ENCODE results near the gene PAK4. TPM values are rescaled to one million over a fixed set of nuclear protein-coding genes. Genes with fewer than 3 reads are reported as not detected.

The PAK4 gene
- total and polyA plus RNA-seq, 10 of the 15 experiments (the other 5 are each of a cell fraction or from before 2014, with no cell fraction given), result 0.08 to 19.3 (median 5.9) TPM

DNA sequence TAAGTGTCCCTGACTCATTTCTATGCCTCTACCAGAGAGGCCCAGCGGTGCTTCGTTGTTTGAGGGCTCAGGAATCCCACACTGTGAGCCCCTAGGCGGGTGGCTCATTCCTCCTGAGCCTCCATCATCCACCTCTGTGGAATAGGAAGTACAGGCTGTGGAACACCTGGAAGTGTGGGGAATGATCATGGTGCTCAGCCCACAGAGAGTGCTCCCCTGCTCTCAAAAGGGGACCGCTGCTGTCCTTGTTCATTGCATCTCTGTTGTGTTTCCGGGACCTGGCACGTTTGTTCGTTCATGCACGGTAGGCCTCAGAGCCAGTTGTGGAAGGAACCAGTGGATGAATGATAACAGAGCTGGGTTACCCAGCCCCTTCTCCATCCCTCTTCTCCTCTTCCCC, 40.2 kb upstream of the PAK4 start (continued):
- no peak for TF ChIP-seq NFYB (IDR thresholded peaks at IDR 0.05; ENCODE audit: insufficient read depth, low read depth, low read length)
- no peak for TF ChIP-seq SREBF1 (IDR thresholded peaks at IDR 0.05; ENCODE audit: low read length)
- no peak for TF ChIP-seq STAT3 (IDR thresholded peaks at IDR 0.05; ENCODE audit: low read depth, low read length)
- no peak for TF ChIP-seq RUNX3 (IDR thresholded peaks at IDR 0.05; ENCODE audit: low read length)
- TF ChIP-seq POLR2AphosphoS5 (IDR thresholded peaks at IDR 0.05; ENCODE audit: low read length), result no peak
- no peak for TF ChIP-seq SIX5 (IDR thresholded peaks at IDR 0.05; ENCODE audit: low read depth, low read length, severe bottlenecking)
- no peak for TF ChIP-seq RCOR1 (conservative IDR thresholded peaks at IDR 0.05; ENCODE audit: low read depth, low read length)
- no peak for TF ChIP-seq EGR1 (IDR thresholded peaks at IDR 0.05; ENCODE audit: borderline replicate concordance in 1 of 2, low read depth in 2 of 2, low read length in 2 of 2)
- TF ChIP-seq, protein P1, sequence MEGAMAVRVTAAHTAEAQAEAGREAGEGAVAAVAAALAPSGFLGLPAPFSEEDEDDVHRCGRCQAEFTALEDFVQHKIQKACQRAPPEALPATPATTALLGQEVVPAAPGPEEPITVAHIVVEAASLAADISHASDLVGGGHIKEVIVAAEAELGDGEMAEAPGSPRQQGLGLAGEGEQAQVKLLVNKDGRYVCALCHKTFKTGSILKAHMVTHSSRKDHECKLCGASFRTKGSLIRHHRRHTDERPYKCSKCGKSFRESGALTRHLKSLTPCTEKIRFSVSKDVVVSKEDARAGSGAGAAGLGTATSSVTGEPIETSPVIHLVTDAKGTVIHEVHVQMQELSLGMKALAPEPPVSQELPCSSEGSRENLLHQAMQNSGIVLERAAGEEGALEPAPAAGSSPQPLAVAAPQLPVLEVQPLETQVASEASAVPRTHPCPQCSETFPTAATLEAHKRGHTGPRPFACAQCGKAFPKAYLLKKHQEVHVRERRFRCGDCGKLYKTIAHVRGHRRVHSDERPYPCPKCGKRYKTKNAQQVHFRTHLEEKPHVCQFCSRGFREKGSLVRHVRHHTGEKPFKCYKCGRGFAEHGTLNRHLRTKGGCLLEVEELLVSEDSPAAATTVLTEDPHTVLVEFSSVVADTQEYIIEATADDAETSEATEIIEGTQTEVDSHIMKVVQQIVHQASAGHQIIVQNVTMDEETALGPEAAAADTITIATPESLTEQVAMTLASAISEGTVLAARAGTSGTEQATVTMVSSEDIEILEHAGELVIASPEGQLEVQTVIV (IDR thresholded peaks at IDR 0.05; ENCODE audit: borderline replicate concordance, partially characterized antibody), result no peak
- no peak for TF ChIP-seq FOS (IDR thresholded peaks at IDR 0.05; ENCODE audit: borderline replicate concordance, extremely low read depth, insufficient read length)
- TF ChIP-seq CHD2 (IDR thresholded peaks at IDR 0.05; ENCODE audit: borderline replicate concordance, low read depth, low read length), result no peak

DNA sequence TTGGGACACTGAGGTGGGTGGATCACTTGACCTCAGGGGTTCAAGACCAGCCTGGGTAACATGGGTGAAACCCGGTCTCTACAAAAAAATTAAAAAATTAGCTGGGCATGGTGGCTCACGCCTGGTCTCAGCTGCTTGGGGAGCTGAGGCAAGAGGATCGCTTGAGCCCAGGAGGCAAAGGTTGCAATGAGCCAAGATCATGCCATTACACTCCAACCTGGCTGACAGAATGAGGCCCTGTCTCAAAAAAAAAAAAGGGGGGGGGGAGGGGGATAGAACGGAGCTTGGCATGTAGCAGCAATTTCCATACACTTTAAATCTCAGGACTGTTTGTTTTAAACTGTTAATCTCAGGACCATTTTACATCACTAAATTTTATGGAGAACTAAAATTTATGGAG, 39.2 kb upstream of the PAK4 start:
- 46% methylated on average over 4 of the region's 4 CpGs for WGBS (ENCODE audit: insufficient coverage, insufficient replicate concordance, low lambda C conversion rate, missing lambda C conversion rate)
- H3K36me3 ChIP-seq (ENCODE audit: control insufficient read depth in 2 of 2, insufficient read depth in 2 of 2, low read length in 1 of 2), result no peaks in the 10 kb centered on the region
- no peak overlapping the region for H3K9ac ChIP-seq (ENCODE audit: control insufficient read depth, insufficient read depth, low read length)
- CTCF ChIA-PET, result interaction anchor here (0.6 kb wide), 1 partner anchor 32 kb away, joined by 3 read pairs; no protein-coding TSS in a partner anchor
- FAIRE-seq, result no peak
- H3K79me2 ChIP-seq (ENCODE audit: control insufficient read depth, insufficient read depth, low read length), result no peaks in the 10 kb centered on the region
- H3K4me1 ChIP-seq (ENCODE audit: control insufficient read depth, insufficient read depth, low read length), result no peaks in the 10 kb centered on the region
- intact Hi-C loops (cut with micrococcal nuclease; ENCODE audit: unreplicated experiment), result no loop called here
- H2AFZ ChIP-seq (ENCODE audit: control insufficient read depth, low read depth, low read length), result no peak overlapping the region
- no peak for DNase-seq (ENCODE audit: low read depth, low spot score)
- RAD21 ChIA-PET (ENCODE audit: unreplicated experiment), result no interaction called here
- SMC1A ChIA-PET (ENCODE audit: uncharacterized antibody, unreplicated experiment), result no interaction called here
- H3K4me2 ChIP-seq (ENCODE audit: control insufficient read depth, insufficient read depth), result no peak overlapping the region
- no TSS peak for BruUV-seq (replicated peaks)
- in situ Hi-C loops (cut with MboI), result no loop called here
- H3K27ac ChIP-seq (ENCODE audit: control insufficient read depth, insufficient read depth), result no peak overlapping the region
- no peak overlapping the region for H3K4me3 ChIP-seq
- POLR2A ChIA-PET, result no interaction called here
- ATAC-seq, result no peak
- H4K20me1 ChIP-seq (ENCODE audit: control insufficient read depth, insufficient read depth), result no peaks in the 10 kb centered on the region
- H3K27me3 ChIP-seq (replicated peaks in 1 of 2; ENCODE audit: control insufficient read depth in 2 of 2, insufficient read depth in 2 of 2, low read length in 1 of 2), result peaks cover 5 to 12% of the 10 kb centered on the region in 2 experiments
- H3K9me3 ChIP-seq (replicated peaks; ENCODE audit: control insufficient read depth, insufficient read depth, low read length), result no peaks in the 10 kb centered on the region
- TF ChIP-seq RCOR1 (conservative IDR thresholded peaks at IDR 0.05; ENCODE audit: low read depth, low read length) (no peak), MYC (IDR thresholded peaks at IDR 0.05; ENCODE audit: insufficient read depth, insufficient read length, insufficient replicate concordance, low read length, severe bottlenecking) (no peak), CREB1 (IDR thresholded peaks at IDR 0.05; ENCODE audit: low read depth) (no peak), ZNF622 (IDR thresholded peaks at IDR 0.05) (no peak), SMARCA5 (IDR thresholded peaks at IDR 0.05) (no peak), SMAD5 (IDR thresholded peaks at IDR 0.05; ENCODE audit: low read depth) (no peak)
- TF ChIP-seq, protein P2, sequence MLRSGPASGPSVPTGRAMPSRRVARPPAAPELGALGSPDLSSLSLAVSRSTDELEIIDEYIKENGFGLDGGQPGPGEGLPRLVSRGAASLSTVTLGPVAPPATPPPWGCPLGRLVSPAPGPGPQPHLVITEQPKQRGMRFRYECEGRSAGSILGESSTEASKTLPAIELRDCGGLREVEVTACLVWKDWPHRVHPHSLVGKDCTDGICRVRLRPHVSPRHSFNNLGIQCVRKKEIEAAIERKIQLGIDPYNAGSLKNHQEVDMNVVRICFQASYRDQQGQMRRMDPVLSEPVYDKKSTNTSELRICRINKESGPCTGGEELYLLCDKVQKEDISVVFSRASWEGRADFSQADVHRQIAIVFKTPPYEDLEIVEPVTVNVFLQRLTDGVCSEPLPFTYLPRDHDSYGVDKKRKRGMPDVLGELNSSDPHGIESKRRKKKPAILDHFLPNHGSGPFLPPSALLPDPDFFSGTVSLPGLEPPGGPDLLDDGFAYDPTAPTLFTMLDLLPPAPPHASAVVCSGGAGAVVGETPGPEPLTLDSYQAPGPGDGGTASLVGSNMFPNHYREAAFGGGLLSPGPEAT (IDR thresholded peaks at IDR 0.05; ENCODE audit: low read depth), result no peak
